HepG2 (cell line): ENCODE data around the gene CAMKV. TPM values are rescaled to one million over a fixed set of nuclear protein-coding genes. Genes with fewer than 3 reads are reported as not detected.

ENCODE experiments used
- HCFC1 ChIP-seq: fragments of 150-350 bp; IDR thresholded peaks from 2 replicates; pipeline ENCODE4 v1.6.1; 2014; ENCODE audit warnings: low read depth, low read length
- JUNB ChIP-seq: sonication (generic); formaldehyde crosslinking; IDR thresholded peaks from 2 replicates; pipeline ENCODE4 v1.8.0; 2022; ENCODE audit warnings: missing genetic modification reagents, mild to moderate bottlenecking, borderline replicate concordance
- KDM5A ChIP-seq: fragments of 200-600 bp; sonication (generic); IDR thresholded peaks from 2 replicates; pipeline ENCODE4 v1.7.0; 2018; ENCODE audit warnings: antibody characterized with exemption, mild to moderate bottlenecking, low read length, borderline replicate concordance
- MLLT10 ChIP-seq: sonication (generic); formaldehyde crosslinking; IDR thresholded peaks from 2 replicates; pipeline ENCODE4 v1.4.0; 2020; ENCODE audit warnings: missing genetic modification reagents
- NONO ChIP-seq, 2 experiments: fragments of 450-650 bp in 1 of 2; sonication (generic) in 1 of 2; formaldehyde crosslinking in 1 of 2; IDR thresholded peaks in 1 of 2; conservative IDR thresholded peaks in 1 of 2; 2 replicates each; pipeline versions ENCODE4 v1.6.1 to v1.8.0; 2017 to 2022; ENCODE audit warnings: mild to moderate bottlenecking in 1 of 2, missing genetic modification reagents in 1 of 2, moderate library complexity in 1 of 2
- NPAS2 ChIP-seq: sonication (generic); formaldehyde crosslinking; IDR thresholded peaks from 2 replicates; pipeline ENCODE4 v1.8.0; 2022; ENCODE audit warnings: mild to moderate bottlenecking, missing genetic modification reagents, borderline replicate concordance
- NR2F1 ChIP-seq, 2 experiments: fragments of 450-650 bp in 1 of 2; formaldehyde crosslinking in 1 of 2; IDR thresholded peaks; 2 replicates each; pipeline versions ENCODE4 v1.5.0 to v1.6.1; 2016 to 2020; ENCODE audit warnings: mild to moderate bottlenecking in 1 of 2, missing compliant biosample characterization in 1 of 2, missing genetic modification reagents in 1 of 2, moderate library complexity in 1 of 2
- NR3C1 ChIP-seq: sonication (generic); formaldehyde crosslinking; IDR thresholded peaks from 2 replicates; pipeline ENCODE4 v1.4.0; 2020; ENCODE audit warnings: missing genetic modification reagents
- SRSF9 ChIP-seq: fragments of 200-400 bp; formaldehyde crosslinking; IDR thresholded peaks from 2 replicates; pipeline ENCODE4 v1.6.1; 2018; ENCODE audit warnings: borderline replicate concordance, mild to moderate bottlenecking, low read depth, low read length; ENCODE audit not compliant: insufficient read depth, poor library complexity, severe bottlenecking
- TMF1 ChIP-seq: sonication (generic); formaldehyde crosslinking; IDR thresholded peaks from 2 replicates; pipeline ENCODE4 v1.8.1; 2022; ENCODE audit warnings: low read depth, missing genetic modification reagents
- ZNF549 ChIP-seq: sonication (generic); formaldehyde crosslinking; IDR thresholded peaks from 2 replicates; pipeline ENCODE4 v1.5.0; 2020; ENCODE audit warnings: missing genetic modification reagents
- polyA plus RNA-seq, 8 experiments: library from polyadenylated mRNA; depleted of rRNA in 3 of 8; stranded (reverse) in 7 of 8; unstranded in 1 of 8; fragments of >200 nt; fragmentation: Illumina TruSeq in 4 of 8; extraction: Trizol in 4 of 8; gene quantifications; 2 replicates each; pipeline versions ENCODE4 v1.2.1 to v1.2.3, GENCODE V29; 2011 to 2016; ENCODE audit warnings: low read depth in 4 of 8, missing spikeins in 1 of 8, mixed read lengths in 1 of 8; ENCODE audit not compliant: insufficient read depth in 1 of 8
- total RNA-seq, 5 experiments: library from RNA; depleted of rRNA; stranded (reverse); fragments of >200 nt; fragmentation: Illumina TruSeq; extraction: Trizol; gene quantifications; 2 replicates each; pipeline ENCODE4 v1.2.3, GENCODE V29; 2016; ENCODE audit warnings: low read depth in 1 of 5
- TF ChIP-seq, protein P1 (sequence below): sonication (generic); formaldehyde crosslinking; IDR thresholded peaks from 2 replicates; pipeline ENCODE4 v1.4.0; 2020; ENCODE audit warnings: missing genetic modification reagents
- TF ChIP-seq, protein P2 (sequence below): sonication (generic); formaldehyde crosslinking; IDR thresholded peaks from 2 replicates; pipeline ENCODE4 v1.4.0; 2020; ENCODE audit warnings: missing genetic modification reagents
- TF ChIP-seq, protein P3 (sequence below): sonication (generic); formaldehyde crosslinking; IDR thresholded peaks from 2 replicates; pipeline ENCODE4 v1.4.0; 2020; ENCODE audit warnings: missing genetic modification reagents
- TF ChIP-seq, protein P4 (sequence below): sonication (generic); formaldehyde crosslinking; IDR thresholded peaks from 2 replicates; pipeline ENCODE4 v1.4.0; 2020; ENCODE audit warnings: mild to moderate bottlenecking, low read depth, missing genetic modification reagents
- TF ChIP-seq, protein P5 (sequence below), 2 experiments: sonication (generic) in 1 of 2; formaldehyde crosslinking in 1 of 2; IDR thresholded peaks; 2 replicates each; pipeline versions ENCODE4 v1.6.1 to v1.9.0; 2014 to 2022; ENCODE audit warnings: antibody characterized with exemption in 1 of 2, borderline replicate concordance in 1 of 2, inconsistent platforms in 1 of 2, low read depth in 1 of 2, missing genetic modification reagents in 1 of 2

CAMKV gene
- total and polyA plus RNA-seq, 2 of the 13 experiments (the other 11 are each of a cell fraction or from before 2014, with no cell fraction given), result 0.13 to 0.15 TPM

DNA sequence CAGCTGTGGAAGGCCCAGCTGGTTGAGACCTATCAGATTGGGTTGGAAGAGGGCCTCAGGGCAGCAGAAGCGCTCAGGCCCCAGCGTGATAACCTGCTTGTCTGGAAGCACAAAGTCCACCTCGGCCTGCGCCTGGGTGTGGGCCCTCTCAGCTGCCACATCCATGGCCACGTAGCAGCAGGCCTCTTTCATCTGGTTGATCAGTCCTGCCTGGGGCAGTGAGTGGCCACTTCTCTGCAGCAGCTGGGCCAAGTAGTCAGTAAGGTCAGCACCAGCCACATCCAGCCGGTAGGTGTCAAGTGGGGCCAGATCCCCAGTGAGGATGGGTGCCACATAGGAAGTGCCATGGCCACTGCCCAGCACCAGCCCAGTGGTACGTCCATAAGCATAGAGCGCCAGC is 3.9 kb upstream of the CAMKV start (continued):
- TF ChIP-seq ZNF549 (CRISPR knock-in tag), result no peak
- TF ChIP-seq JUNB (CRISPR knock-in tag), result no peak
- TF ChIP-seq NONO (IDR thresholded peaks at IDR 0.05), result no peak
- no peak; the same call in 1 of the 2 replicates for TF ChIP-seq NONO (CRISPR knock-in tag; conservative IDR thresholded peaks at IDR 0.05)
- no peak for TF ChIP-seq NR2F1 (CRISPR knock-in tag; IDR thresholded peaks at IDR 0.05)
- TF ChIP-seq, protein P1, sequence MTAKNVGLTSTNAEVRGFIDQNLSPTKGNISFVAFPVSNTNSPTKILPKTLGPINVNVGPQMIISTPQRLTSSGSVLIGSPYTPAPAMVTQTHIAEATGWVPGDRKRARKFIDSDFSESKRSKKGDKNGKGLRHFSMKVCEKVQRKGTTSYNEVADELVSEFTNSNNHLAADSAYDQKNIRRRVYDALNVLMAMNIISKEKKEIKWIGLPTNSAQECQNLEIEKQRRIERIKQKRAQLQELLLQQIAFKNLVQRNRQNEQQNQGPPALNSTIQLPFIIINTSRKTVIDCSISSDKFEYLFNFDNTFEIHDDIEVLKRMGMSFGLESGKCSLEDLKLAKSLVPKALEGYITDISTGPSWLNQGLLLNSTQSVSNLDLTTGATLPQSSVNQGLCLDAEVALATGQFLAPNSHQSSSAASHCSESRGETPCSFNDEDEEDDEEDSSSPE, result no peak
- TF ChIP-seq MLLT10, result no peak
- no peak for TF ChIP-seq HCFC1
- no peak for TF ChIP-seq SRSF9
- no peak for TF ChIP-seq KDM5A
- TF ChIP-seq NR3C1, result no peak
- TF ChIP-seq, protein P2, sequence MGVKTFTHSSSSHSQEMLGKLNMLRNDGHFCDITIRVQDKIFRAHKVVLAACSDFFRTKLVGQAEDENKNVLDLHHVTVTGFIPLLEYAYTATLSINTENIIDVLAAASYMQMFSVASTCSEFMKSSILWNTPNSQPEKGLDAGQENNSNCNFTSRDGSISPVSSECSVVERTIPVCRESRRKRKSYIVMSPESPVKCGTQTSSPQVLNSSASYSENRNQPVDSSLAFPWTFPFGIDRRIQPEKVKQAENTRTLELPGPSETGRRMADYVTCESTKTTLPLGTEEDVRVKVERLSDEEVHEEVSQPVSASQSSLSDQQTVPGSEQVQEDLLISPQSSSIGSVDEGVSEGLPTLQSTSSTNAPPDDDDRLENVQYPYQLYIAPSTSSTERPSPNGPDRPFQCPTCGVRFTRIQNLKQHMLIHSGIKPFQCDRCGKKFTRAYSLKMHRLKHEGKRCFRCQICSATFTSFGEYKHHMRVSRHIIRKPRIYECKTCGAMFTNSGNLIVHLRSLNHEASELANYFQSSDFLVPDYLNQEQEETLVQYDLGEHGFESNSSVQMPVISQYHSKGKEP, result no peak
- TF ChIP-seq NPAS2, result no peak
- TF ChIP-seq TMF1 (CRISPR knock-in tag), result no peak
- TF ChIP-seq, protein P3, sequence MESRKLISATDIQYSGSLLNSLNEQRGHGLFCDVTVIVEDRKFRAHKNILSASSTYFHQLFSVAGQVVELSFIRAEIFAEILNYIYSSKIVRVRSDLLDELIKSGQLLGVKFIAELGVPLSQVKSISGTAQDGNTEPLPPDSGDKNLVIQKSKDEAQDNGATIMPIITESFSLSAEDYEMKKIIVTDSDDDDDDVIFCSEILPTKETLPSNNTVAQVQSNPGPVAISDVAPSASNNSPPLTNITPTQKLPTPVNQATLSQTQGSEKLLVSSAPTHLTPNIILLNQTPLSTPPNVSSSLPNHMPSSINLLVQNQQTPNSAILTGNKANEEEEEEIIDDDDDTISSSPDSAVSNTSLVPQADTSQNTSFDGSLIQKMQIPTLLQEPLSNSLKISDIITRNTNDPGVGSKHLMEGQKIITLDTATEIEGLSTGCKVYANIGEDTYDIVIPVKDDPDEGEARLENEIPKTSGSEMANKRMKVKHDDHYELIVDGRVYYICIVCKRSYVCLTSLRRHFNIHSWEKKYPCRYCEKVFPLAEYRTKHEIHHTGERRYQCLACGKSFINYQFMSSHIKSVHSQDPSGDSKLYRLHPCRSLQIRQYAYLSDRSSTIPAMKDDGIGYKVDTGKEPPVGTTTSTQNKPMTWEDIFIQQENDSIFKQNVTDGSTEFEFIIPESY, result 0 out of 2 replicates have a peak, but pooled peaks have one; percentile 41
- TF ChIP-seq, protein P4, sequence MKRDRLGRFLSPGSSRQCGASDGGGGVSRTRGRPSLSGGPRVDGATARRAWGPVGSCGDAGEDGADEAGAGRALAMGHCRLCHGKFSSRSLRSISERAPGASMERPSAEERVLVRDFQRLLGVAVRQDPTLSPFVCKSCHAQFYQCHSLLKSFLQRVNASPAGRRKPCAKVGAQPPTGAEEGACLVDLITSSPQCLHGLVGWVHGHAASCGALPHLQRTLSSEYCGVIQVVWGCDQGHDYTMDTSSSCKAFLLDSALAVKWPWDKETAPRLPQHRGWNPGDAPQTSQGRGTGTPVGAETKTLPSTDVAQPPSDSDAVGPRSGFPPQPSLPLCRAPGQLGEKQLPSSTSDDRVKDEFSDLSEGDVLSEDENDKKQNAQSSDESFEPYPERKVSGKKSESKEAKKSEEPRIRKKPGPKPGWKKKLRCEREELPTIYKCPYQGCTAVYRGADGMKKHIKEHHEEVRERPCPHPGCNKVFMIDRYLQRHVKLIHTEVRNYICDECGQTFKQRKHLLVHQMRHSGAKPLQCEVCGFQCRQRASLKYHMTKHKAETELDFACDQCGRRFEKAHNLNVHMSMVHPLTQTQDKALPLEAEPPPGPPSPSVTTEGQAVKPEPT (CRISPR knock-in tag), result no peak
- TF ChIP-seq, protein P5, sequence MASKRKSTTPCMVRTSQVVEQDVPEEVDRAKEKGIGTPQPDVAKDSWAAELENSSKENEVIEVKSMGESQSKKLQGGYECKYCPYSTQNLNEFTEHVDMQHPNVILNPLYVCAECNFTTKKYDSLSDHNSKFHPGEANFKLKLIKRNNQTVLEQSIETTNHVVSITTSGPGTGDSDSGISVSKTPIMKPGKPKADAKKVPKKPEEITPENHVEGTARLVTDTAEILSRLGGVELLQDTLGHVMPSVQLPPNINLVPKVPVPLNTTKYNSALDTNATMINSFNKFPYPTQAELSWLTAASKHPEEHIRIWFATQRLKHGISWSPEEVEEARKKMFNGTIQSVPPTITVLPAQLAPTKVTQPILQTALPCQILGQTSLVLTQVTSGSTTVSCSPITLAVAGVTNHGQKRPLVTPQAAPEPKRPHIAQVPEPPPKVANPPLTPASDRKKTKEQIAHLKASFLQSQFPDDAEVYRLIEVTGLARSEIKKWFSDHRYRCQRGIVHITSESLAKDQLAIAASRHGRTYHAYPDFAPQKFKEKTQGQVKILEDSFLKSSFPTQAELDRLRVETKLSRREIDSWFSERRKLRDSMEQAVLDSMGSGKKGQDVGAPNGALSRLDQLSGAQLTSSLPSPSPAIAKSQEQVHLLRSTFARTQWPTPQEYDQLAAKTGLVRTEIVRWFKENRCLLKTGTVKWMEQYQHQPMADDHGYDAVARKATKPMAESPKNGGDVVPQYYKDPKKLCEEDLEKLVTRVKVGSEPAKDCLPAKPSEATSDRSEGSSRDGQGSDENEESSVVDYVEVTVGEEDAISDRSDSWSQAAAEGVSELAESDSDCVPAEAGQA (IDR thresholded peaks at IDR 0.05; ENCODE audit: low read depth), result no peak
- TF ChIP-seq, protein P5 (CRISPR knock-in tag; IDR thresholded peaks at IDR 0.05; ENCODE audit: borderline replicate concordance), result no peak
